Brain microvascular endothelial cell (primary cell): ENCODE results near the gene FLRT1.

ENCODE experiments used
- DNase-seq: peaks from one replicate; pipeline ENCODE4 v3.0.0-alpha.2; 2020
- H3K27ac ChIP-seq: fragments of 250-450 bp; sonication (Bioruptor Pico); 2 replicates; pipeline ENCODE4 v1.5.1; 2020; ENCODE audit warnings: mild to moderate bottlenecking, moderate library complexity
- H3K27me3 ChIP-seq: fragments of 250-450 bp; sonication (Bioruptor Pico); replicated peaks from 2 replicates; pipeline ENCODE4 v1.5.1; 2020; ENCODE audit warnings: mild to moderate bottlenecking
- H3K36me3 ChIP-seq: fragments of 250-450 bp; sonication (Bioruptor Pico); replicated peaks from 2 replicates; pipeline ENCODE4 v1.5.1; 2020; ENCODE audit warnings: mild to moderate bottlenecking
- H3K4me3 ChIP-seq: 2 replicates; pipeline ENCODE4 v1.5.1; 2011; ENCODE audit warnings: low read depth, mild to moderate bottlenecking, control low read depth, low read length, moderate library complexity
- in situ Hi-C: cut with HindIII; loops from 2 replicates; pipeline ENCODE4 v1.10.0; 2017; ENCODE audit warnings: low sequenced_read_pairs, low pct_ligation_motif_present
- TF ChIP-seq, protein P1 (sequence below): IDR thresholded peaks from 2 replicates; pipeline ENCODE4 v1.5.1; 2011; ENCODE audit warnings: low read depth, mild to moderate bottlenecking, moderate library complexity, low read length, control low read depth, inconsistent platforms; ENCODE audit errors: missing control alignments

The FLRT1 gene

DNA sequence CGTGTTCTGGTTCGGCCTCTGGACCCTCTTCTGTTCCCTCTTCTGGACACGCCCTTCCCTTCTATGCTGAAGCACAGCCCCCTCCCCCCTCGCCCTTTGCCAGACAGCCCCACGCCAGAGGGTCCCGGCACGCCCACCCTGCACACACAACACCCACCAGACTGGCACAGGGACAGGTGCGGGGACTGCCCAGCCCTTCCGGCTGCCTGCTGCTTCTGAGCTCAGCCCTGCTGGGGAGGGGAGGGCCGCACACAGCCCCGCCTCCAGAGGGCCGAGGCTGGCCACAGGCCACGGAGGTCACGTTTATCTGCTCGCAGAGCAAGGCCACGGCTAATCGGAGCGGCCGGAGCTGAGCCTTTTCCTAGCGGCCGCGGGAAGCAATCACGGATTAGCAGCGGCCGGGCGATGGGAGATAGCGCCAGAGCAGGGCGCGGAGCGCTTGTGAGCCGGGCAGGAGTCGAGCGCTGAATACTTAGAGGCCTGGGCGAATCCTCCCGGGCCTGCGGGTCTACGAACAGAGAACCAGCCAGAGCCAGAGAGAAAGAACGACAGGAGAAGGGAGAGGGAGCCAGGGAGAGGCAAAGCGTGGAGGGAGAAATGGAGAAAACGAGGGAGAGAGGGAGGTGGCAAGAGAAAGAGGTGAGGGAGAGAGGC lies 28.0 kb upstream of the FLRT1 start:
- Histone ChIP-seq H3K27ac (no peak overlapping the region), H3K4me3 (no peak overlapping the region), H3K36me3 (no peaks in the 10 kb centered on the region), H3K27me3 (no peaks in the 10 kb centered on the region)
- in situ Hi-C loops, result no loop called here
- TF ChIP-seq, protein P1, sequence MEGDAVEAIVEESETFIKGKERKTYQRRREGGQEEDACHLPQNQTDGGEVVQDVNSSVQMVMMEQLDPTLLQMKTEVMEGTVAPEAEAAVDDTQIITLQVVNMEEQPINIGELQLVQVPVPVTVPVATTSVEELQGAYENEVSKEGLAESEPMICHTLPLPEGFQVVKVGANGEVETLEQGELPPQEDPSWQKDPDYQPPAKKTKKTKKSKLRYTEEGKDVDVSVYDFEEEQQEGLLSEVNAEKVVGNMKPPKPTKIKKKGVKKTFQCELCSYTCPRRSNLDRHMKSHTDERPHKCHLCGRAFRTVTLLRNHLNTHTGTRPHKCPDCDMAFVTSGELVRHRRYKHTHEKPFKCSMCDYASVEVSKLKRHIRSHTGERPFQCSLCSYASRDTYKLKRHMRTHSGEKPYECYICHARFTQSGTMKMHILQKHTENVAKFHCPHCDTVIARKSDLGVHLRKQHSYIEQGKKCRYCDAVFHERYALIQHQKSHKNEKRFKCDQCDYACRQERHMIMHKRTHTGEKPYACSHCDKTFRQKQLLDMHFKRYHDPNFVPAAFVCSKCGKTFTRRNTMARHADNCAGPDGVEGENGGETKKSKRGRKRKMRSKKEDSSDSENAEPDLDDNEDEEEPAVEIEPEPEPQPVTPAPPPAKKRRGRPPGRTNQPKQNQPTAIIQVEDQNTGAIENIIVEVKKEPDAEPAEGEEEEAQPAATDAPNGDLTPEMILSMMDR, result peak; percentile 43
- DNase-seq, result no peak

DNA sequence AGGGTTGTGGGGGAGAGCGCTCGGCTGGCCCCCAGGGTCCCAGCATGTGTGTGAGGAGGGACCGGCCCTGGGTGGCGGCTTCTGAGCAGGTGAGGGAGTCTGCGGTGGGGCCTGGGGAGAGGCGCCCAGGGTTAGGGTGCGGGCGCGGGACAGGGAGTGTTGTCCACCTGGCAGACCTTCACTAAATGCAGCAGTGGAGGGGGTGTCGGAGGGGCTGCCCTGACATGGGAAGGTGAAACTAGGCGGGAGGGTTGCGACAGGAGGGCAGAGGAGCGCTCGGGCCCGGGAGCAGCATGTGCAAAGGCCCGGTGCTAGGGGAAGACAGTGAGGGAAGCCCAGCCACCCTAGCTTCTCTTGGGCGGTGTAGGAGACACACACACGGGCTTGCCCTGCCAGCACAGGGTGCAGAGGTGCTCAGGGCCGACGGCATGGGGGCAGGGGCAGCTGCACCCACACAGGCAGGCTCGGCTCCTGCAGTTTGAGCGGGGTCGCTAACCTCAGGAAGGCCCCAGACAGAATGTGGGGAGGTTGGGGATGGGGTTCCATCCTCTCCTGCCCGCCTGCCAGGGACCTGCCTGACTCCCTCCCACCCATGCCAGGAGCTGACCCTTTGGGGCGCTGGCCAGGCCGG lies 27.3 kb upstream of the FLRT1 start:
- no peaks in the 10 kb centered on the region for H3K27me3 ChIP-seq
- no peaks in the 10 kb centered on the region for H3K36me3 ChIP-seq
- in situ Hi-C loops, result no loop called here
- DNase-seq, result no peak
- TF ChIP-seq, protein P1, result no peak
- no peak overlapping the region for H3K27ac ChIP-seq
- no peak overlapping the region for H3K4me3 ChIP-seq

DNA sequence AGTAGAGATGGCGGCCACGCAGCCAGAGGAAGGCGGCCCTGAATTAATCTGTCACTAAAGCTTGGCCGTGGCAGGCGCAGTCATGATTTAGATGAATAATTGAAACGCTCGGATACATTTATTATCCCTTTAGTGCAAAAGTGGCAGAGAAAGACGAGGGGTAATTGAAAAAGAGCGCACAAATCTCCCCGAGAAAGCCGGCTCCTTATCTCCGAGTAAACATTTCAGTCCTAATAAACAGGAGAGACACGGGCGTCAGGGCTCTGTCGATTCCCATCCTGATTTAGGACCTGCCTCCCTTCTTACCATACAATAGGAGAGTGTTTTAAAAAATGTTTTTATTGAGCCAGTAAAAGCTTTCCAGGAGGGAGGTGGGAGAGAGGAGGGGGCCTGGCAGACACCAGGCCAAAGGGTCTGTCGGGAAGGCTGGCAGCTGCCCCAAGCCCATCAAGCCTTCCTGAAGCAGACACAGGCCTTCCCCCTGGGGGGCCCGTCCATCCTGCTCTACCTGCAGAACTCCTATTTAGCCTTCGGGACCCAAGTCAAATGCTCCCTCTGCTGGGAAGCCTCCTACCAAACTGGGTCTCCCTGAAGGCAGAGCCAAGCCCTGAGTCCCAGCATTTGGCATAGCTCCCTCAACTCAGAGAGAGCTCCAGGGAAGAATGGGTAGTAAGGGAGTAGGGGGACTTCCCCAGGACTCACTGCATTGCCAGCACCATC lies 26.7 kb upstream of the FLRT1 start:
- TF ChIP-seq, protein P1, result no peak
- in situ Hi-C loops, result no loop called here
- no peak overlapping the region for H3K27ac ChIP-seq
- DNase-seq, result no peak
- no peak overlapping the region for H3K4me3 ChIP-seq
- H3K36me3 ChIP-seq, result no peaks in the 10 kb centered on the region
- H3K27me3 ChIP-seq, result no peaks in the 10 kb centered on the region

DNA sequence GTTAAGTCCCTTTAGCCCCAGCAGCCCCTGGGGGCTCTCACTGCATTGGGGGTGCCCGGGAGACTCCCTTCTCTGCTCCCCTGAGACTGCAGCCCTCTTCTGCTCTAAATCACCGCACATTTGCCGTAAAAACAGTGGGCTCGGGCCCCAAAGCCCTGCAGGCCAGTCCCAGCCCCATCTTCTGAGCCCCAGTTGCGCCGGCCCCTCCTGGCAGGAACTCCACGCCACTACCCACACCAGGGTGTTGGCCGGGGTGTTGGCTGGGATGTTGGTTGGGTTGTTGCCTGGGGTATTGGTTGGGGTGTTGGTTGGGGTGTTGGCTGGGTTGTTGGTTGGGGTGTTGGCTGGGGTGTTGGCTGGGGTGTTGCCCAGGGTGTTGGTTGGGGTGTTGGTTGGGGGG lies 26.0 kb upstream of the FLRT1 start:
- in situ Hi-C loops, result no loop called here
- H3K36me3 ChIP-seq, result no peaks in the 10 kb centered on the region
- no peak for DNase-seq
- no peak overlapping the region for H3K4me3 ChIP-seq
- TF ChIP-seq, protein P1, result no peak
- no peaks in the 10 kb centered on the region for H3K27me3 ChIP-seq
- no peak overlapping the region for H3K27ac ChIP-seq

DNA sequence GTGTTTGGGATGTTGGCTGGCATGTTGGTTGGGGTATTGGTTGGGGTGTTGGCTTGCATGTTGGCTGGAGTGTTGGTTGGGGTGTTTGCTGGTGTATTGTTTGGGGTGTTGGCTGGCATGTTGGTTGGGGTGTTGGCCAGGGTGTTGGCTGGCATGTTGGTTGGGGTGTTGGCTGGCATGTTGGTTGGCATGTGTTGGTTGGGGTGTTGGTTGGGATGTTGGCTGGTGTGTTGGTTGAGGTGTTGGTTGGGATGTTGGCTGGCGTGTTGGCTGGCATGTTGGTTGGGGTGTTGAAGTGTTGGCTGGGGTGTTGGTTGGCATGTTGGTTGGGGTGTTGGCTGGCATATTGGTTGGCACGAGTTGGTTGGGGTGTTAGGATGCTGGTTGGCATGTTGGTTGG lies 24.9 kb upstream of the FLRT1 start:
- Histone ChIP-seq H3K4me3 (no peak overlapping the region), H3K36me3 (no peaks in the 10 kb centered on the region), H3K27me3 (no peaks in the 10 kb centered on the region), H3K27ac (no peak overlapping the region)
- in situ Hi-C loops, result no loop called here
- TF ChIP-seq, protein P1, result no peak
- no peak for DNase-seq
